ENCODE results near the gene BICC1.

The BICC1 gene

DNA sequence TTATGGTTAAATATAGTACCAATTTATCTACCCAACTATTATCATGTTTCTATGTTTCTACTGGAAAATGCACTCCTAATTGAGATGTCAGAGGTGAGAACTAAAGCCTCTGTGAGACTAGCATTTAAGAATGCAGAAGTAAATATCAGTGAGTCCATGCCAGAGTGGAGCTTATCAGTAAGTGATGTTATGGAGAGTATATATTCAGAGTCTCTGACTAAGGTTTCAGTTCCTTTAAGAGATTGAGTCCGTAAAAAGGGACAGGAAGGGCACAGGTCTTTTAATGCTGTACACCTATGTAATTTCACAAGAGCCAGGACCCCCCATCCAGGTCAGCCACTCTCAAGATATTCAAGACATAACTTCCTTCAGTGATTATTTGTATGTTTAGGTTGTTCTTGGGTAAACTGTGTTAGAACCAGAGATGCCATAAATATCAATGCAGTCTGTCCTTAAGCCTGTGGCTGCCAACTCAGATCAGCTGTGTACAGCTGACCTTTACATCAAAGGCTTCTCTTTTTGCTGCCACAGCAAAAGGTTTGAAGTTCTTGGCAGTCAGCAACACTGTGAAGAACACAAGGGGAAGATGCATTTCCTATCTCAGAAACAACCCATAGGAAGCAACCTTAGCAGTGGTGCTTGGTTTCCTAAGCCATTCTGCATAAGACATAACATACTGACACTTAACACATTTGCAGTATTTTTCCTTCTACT is 244.8 kb downstream of the BICC1 start:
- Histone ChIP-seq H3K4me3 (ENCODE audit: low read depth in 1 of 2, low read length in 2 of 2) (no peak overlapping the region), H3K27ac (ENCODE audit: low read depth, low read length) (no peak overlapping the region), H3K27me3 (ENCODE audit: control insufficient read depth in 1 of 2, insufficient read depth in 2 of 2, low read length in 2 of 2) (no peaks in the 10 kb centered on the region), H3K36me3 (ENCODE audit: control insufficient read depth in 1 of 2, insufficient read depth in 2 of 2, low read length in 2 of 2) (no peaks in the 10 kb centered on the region), H3K9ac (ENCODE audit: low read depth in 1 of 2, low read length in 2 of 2) (no peak overlapping the region), H3K9me3 (ENCODE audit: control insufficient read depth in 1 of 2, low read length in 2 of 2) (no peaks in the 10 kb centered on the region), H3K4me1 (ENCODE audit: control insufficient read depth in 1 of 2, insufficient read depth in 2 of 2, low read length in 2 of 2) (no peaks in the 10 kb centered on the region)

DNA sequence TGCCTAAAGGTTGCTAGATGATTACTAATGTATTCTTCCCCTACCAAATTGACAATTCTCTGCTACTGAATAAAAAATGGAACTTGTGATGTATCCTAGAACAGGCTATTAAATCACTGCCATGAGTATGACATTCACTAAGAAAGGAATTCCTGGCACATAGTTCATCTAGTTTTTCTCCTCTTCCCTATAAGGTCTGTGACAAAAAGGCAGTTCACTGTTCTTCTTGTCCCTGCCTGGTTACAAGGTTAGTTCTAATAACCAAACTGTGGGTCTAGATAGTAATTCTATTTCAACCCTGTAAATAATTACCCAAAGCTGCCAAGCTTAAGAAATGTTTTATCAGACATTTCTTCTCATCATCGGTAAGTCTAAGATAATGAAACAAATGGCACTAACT is 245.6 kb downstream of the BICC1 start:
- Histone ChIP-seq H3K27me3 (ENCODE audit: control insufficient read depth in 1 of 2, insufficient read depth in 2 of 2, low read length in 2 of 2) (no peaks in the 10 kb centered on the region), H3K4me1 (ENCODE audit: control insufficient read depth in 1 of 2, insufficient read depth in 2 of 2, low read length in 2 of 2) (no peaks in the 10 kb centered on the region), H3K36me3 (ENCODE audit: control insufficient read depth in 1 of 2, insufficient read depth in 2 of 2, low read length in 2 of 2) (no peaks in the 10 kb centered on the region), H3K9me3 (ENCODE audit: control insufficient read depth in 1 of 2, low read length in 2 of 2) (no peaks in the 10 kb centered on the region), H3K9ac (ENCODE audit: low read depth in 1 of 2, low read length in 2 of 2) (no peak overlapping the region), H3K27ac (ENCODE audit: low read depth, low read length) (no peak overlapping the region), H3K4me3 (ENCODE audit: low read depth in 1 of 2, low read length in 2 of 2) (no peak overlapping the region)

DNA sequence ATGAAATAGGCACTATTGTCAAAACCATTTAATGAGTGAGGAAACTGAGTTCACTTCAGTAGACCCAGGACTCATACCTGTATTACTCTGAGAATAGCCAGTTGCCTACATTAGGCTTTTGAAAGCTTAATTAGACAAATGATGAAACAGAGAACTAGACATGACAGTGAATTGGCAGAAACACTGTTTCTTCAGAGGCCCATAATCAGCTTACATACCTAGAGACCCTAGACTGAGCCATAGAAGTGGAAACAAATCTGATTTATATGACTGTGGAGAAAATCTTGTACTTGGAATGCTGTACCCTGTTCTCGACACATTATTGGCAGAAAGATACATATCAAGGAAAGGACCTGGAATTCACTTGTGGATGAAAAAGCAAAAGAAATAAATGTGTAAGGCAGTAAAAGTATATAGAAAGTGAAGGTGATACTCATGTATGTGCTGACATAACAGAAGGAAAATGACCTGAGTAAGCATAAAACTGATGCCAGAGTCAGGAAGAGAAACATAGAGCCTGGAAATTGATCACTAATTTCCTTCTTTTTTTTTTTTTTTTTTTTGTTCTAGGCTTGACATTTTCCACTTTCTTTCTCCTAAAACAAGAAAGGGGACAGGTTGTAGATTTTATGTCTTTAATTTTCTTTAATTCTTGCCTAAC is 251.5 kb downstream of the BICC1 start:
- Histone ChIP-seq H3K9ac (ENCODE audit: low read depth in 1 of 2, low read length in 2 of 2) (no peak overlapping the region), H3K27ac (ENCODE audit: low read depth, low read length) (no peak overlapping the region), H3K27me3 (ENCODE audit: control insufficient read depth in 1 of 2, insufficient read depth in 2 of 2, low read length in 2 of 2) (no peaks in the 10 kb centered on the region), H3K36me3 (ENCODE audit: control insufficient read depth in 1 of 2, insufficient read depth in 2 of 2, low read length in 2 of 2) (no peaks in the 10 kb centered on the region), H3K4me3 (ENCODE audit: low read depth in 1 of 2, low read length in 2 of 2) (no peak overlapping the region), H3K9me3 (ENCODE audit: control insufficient read depth in 1 of 2, low read length in 2 of 2) (no peaks in the 10 kb centered on the region), H3K4me1 (ENCODE audit: control insufficient read depth in 1 of 2, insufficient read depth in 2 of 2, low read length in 2 of 2) (no peaks in the 10 kb centered on the region)

DNA sequence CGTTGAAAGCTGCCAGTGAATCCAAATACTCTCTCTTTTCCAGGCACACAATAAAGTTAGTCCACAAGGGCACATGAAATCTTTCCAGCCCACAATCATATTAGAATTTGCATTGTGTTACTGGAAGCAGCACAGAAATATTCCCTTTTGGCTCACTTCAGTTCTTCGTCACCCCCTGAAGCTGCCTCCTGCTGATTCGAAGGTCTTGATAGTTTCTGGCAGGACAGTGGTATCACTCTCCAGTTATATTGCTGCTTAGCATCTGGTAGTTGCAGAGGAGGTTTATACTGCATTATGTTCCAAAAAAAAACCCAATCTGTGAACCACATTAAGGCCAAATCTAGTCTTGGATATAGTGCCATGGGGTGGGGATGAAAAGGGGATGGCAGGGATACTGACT is 253.2 kb downstream of the BICC1 start:
- no peaks in the 10 kb centered on the region for H3K27me3 ChIP-seq (ENCODE audit: control insufficient read depth in 1 of 2, insufficient read depth in 2 of 2, low read length in 2 of 2)
- H3K4me1 ChIP-seq (ENCODE audit: control insufficient read depth in 1 of 2, insufficient read depth in 2 of 2, low read length in 2 of 2), result no peaks in the 10 kb centered on the region
- H3K9me3 ChIP-seq (ENCODE audit: control insufficient read depth in 1 of 2, low read length in 2 of 2), result no peaks in the 10 kb centered on the region
- H3K36me3 ChIP-seq (ENCODE audit: control insufficient read depth in 1 of 2, insufficient read depth in 2 of 2, low read length in 2 of 2), result no peaks in the 10 kb centered on the region
- no peak overlapping the region for H3K9ac ChIP-seq (ENCODE audit: low read depth in 1 of 2, low read length in 2 of 2)
- no peak overlapping the region for H3K27ac ChIP-seq (ENCODE audit: low read depth, low read length)
- H3K4me3 ChIP-seq (ENCODE audit: low read depth in 1 of 2, low read length in 2 of 2), result no peak overlapping the region

DNA sequence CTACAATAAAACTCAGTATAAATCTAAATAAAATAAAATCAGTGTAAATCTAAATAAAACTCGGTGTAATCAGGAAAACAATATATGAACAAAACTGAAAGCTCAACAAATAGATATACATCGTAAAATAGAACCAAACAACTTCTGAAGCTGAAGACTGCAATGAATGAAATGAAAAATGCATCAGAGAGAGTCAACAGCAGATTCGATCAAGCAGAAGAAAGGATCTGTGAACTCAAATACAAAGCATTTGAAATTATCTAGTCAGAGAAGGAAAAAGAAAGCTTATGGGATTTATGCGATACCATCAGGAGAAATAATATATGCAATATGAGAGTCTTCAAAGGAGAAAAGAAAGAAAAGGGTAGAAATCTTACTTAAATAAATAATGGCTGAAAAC is 255.0 kb downstream of the BICC1 start:
- H3K9me3 ChIP-seq (ENCODE audit: control insufficient read depth in 1 of 2, low read length in 2 of 2), result no peaks in the 10 kb centered on the region
- H3K27ac ChIP-seq (ENCODE audit: low read depth, low read length), result no peak overlapping the region
- H3K27me3 ChIP-seq (ENCODE audit: control insufficient read depth in 1 of 2, insufficient read depth in 2 of 2, low read length in 2 of 2), result no peaks in the 10 kb centered on the region
- no peaks in the 10 kb centered on the region for H3K4me1 ChIP-seq (ENCODE audit: control insufficient read depth in 1 of 2, insufficient read depth in 2 of 2, low read length in 2 of 2)
- no peak overlapping the region for H3K9ac ChIP-seq (ENCODE audit: low read depth in 1 of 2, low read length in 2 of 2)
- H3K4me3 ChIP-seq (ENCODE audit: low read depth in 1 of 2, low read length in 2 of 2), result no peak overlapping the region
- no peaks in the 10 kb centered on the region for H3K36me3 ChIP-seq (ENCODE audit: control insufficient read depth in 1 of 2, insufficient read depth in 2 of 2, low read length in 2 of 2)

DNA sequence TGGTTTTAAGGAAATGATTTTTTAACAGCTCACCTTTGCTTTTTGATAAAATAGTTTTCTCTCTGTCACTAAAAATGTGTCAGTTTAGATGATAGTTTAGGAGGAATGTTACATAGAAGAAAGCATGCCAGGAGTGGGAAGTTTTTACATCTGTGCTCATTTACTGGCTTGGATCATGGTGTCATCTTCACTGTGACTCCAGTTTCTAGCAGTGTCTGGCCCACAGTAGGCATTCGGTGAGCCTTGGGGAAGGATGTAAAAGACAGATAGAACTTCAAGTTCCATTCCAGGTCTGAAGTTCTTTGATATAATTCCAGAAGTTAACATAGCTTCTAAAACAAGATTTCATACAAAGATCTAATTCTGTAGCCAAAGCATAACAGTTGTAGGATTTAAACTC is 259.2 kb downstream of the BICC1 start:
- Histone ChIP-seq H3K36me3 (ENCODE audit: control insufficient read depth in 1 of 2, insufficient read depth in 2 of 2, low read length in 2 of 2) (no peaks in the 10 kb centered on the region), H3K27ac (ENCODE audit: low read depth, low read length) (no peak overlapping the region), H3K27me3 (ENCODE audit: control insufficient read depth in 1 of 2, insufficient read depth in 2 of 2, low read length in 2 of 2) (no peaks in the 10 kb centered on the region), H3K9me3 (ENCODE audit: control insufficient read depth in 1 of 2, low read length in 2 of 2) (no peaks in the 10 kb centered on the region), H3K4me1 (ENCODE audit: control insufficient read depth in 1 of 2, insufficient read depth in 2 of 2, low read length in 2 of 2) (no peaks in the 10 kb centered on the region), H3K9ac (ENCODE audit: low read depth in 1 of 2, low read length in 2 of 2) (no peak overlapping the region), H3K4me3 (ENCODE audit: low read depth in 1 of 2, low read length in 2 of 2) (no peak overlapping the region)

DNA sequence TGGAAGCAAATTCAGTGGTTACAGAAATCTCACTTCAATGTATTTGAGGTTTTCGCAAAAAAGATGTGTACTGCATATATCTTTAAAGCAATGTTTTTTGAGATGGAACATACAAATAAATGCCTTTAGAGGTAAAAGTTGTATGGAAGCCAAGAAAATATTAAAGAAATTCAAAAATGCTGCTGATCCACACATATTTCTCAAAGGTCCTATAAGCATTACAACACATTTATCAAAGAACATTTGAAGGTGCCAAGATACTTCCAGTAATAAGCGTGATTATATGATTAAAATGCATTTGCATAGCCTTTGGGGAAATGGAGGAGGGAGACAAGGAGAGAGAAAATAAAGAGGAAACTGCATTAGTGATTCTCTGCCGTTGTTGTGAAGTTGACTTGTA is 260.1 kb downstream of the BICC1 start:
- no peak overlapping the region for H3K4me3 ChIP-seq (ENCODE audit: low read depth in 1 of 2, low read length in 2 of 2)
- H3K9ac ChIP-seq (ENCODE audit: low read depth in 1 of 2, low read length in 2 of 2), result no peak overlapping the region

DNA sequence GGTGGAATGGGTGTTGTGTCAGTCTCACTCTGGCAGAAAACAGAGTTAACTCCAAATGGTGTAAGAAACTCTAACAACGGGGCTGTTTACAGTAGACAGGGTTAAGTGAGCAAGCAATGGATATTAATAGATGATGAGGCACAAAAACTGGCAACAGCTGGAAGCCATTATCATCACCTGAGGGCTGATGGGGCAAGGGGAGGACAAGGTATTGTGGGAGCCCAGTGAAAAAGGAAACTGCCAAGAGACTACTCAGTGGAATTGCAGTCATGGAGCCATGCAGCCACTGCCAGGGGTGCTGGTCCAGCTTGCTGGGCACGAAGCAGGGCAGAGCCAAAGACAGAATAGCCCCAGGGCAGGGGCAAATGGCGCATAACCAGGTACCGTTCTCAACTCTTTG is 260.7 kb downstream of the BICC1 start:
- Histone ChIP-seq H3K9me3 (ENCODE audit: control insufficient read depth in 1 of 2, low read length in 2 of 2) (no peaks in the 10 kb centered on the region), H3K9ac (ENCODE audit: low read depth in 1 of 2, low read length in 2 of 2) (no peak overlapping the region), H3K27me3 (ENCODE audit: control insufficient read depth in 1 of 2, insufficient read depth in 2 of 2, low read length in 2 of 2) (no peaks in the 10 kb centered on the region), H3K27ac (ENCODE audit: low read depth, low read length) (no peak overlapping the region), H3K4me1 (ENCODE audit: control insufficient read depth in 1 of 2, insufficient read depth in 2 of 2, low read length in 2 of 2) (no peaks in the 10 kb centered on the region), H3K36me3 (ENCODE audit: control insufficient read depth in 1 of 2, insufficient read depth in 2 of 2, low read length in 2 of 2) (no peaks in the 10 kb centered on the region), H3K4me3 (ENCODE audit: low read depth in 1 of 2, low read length in 2 of 2) (no peak overlapping the region)

More for the DNA sequence above, 260.1 kb downstream of the BICC1 start:
- no peaks in the 10 kb centered on the region for H3K36me3 ChIP-seq (ENCODE audit: control insufficient read depth in 1 of 2, insufficient read depth in 2 of 2, low read length in 2 of 2)
- H3K27ac ChIP-seq (ENCODE audit: low read depth, low read length), result no peak overlapping the region
- H3K4me1 ChIP-seq (ENCODE audit: control insufficient read depth in 1 of 2, insufficient read depth in 2 of 2, low read length in 2 of 2), result no peaks in the 10 kb centered on the region
- H3K27me3 ChIP-seq (ENCODE audit: control insufficient read depth in 1 of 2, insufficient read depth in 2 of 2, low read length in 2 of 2), result no peaks in the 10 kb centered on the region
- H3K9me3 ChIP-seq (ENCODE audit: control insufficient read depth in 1 of 2, low read length in 2 of 2), result no peaks in the 10 kb centered on the region

DNA sequence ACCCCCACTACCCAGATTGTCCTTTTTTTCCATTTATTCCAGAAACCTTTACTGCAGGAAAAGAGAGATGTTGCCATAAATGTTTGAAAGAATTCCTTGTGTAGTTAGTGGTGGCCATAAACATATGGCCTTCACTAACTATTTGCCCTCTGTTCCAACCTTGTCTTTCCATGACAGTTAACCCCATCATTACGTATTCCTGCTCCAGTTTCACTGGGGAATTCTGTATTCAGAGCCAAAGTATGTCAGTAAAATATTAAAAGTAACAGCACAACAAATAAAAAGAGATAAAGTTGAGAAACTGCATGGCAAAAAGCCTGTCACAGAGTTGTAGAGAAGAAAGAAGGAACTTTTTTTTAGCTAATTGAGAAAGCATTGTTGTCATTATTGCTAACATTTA is 261.3 kb downstream of the BICC1 start:
- H3K4me3 ChIP-seq (ENCODE audit: low read depth in 1 of 2, low read length in 2 of 2), result no peak overlapping the region
- H3K9ac ChIP-seq (ENCODE audit: low read depth in 1 of 2, low read length in 2 of 2), result no peak overlapping the region
- no peak overlapping the region for H3K27ac ChIP-seq (ENCODE audit: low read depth, low read length)
- H3K36me3 ChIP-seq (ENCODE audit: control insufficient read depth in 1 of 2, insufficient read depth in 2 of 2, low read length in 2 of 2), result no peaks in the 10 kb centered on the region
- no peaks in the 10 kb centered on the region for H3K27me3 ChIP-seq (ENCODE audit: control insufficient read depth in 1 of 2, insufficient read depth in 2 of 2, low read length in 2 of 2)
- no peaks in the 10 kb centered on the region for H3K9me3 ChIP-seq (ENCODE audit: control insufficient read depth in 1 of 2, low read length in 2 of 2)
- no peaks in the 10 kb centered on the region for H3K4me1 ChIP-seq (ENCODE audit: control insufficient read depth in 1 of 2, insufficient read depth in 2 of 2, low read length in 2 of 2)

DNA sequence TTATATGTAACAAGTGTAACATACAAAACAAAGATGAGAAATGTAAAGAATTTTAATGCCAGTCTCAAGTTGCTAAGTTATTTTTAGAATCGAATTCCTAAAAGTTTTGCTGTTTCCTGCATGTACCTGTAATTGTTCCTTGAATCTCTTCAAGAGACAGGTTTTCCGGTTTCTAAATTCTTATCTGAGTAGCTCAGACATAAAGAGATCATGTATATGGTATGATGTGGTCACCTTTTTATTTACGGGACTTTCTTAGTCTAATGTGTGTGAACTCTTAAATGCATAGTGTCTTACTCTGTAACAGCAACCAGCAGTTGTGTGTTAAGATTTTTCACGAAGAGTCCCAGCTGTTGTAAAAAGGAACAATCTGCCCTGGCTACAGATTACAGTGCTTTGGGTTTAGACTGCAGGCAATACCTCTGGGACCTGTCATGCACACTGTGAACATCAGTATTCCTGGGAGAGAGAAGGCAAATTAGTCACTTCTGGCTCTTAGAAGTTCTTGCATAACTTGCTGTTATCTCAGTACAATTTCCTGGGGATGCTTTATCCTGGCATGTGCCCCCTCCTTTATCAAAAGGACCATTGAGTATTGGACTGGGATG is 263.4 kb downstream of the BICC1 start:
- Histone ChIP-seq H3K27me3 (ENCODE audit: control insufficient read depth in 1 of 2, insufficient read depth in 2 of 2, low read length in 2 of 2) (no peaks in the 10 kb centered on the region), H3K27ac (ENCODE audit: low read depth, low read length) (no peak overlapping the region), H3K4me3 (ENCODE audit: low read depth in 1 of 2, low read length in 2 of 2) (no peak overlapping the region), H3K4me1 (ENCODE audit: control insufficient read depth in 1 of 2, insufficient read depth in 2 of 2, low read length in 2 of 2) (no peaks in the 10 kb centered on the region), H3K9ac (ENCODE audit: low read depth in 1 of 2, low read length in 2 of 2) (no peak overlapping the region), H3K9me3 (ENCODE audit: control insufficient read depth in 1 of 2, low read length in 2 of 2) (no peaks in the 10 kb centered on the region), H3K36me3 (ENCODE audit: control insufficient read depth in 1 of 2, insufficient read depth in 2 of 2, low read length in 2 of 2) (no peaks in the 10 kb centered on the region)

Data from duodenal mucosa (tissue), 2 donors.